Calu3 (cell line): Measurements from ENCODE around the gene LRRC38. TPM values are rescaled to one million over a fixed set of nuclear protein-coding genes. Genes with fewer than 3 reads are reported as not detected.

Experiments
- BruUV-seq: library from RNA; stranded (reverse); fragments of 400-500 nt; replicated peaks from 2 replicates; lab custom pipeline; 2021; lab: Mats Ljungman, UMichigan
- CTCF ChIA-PET: fragments of 300-600 bp; sonication (Branson Sonifier 250); formaldehyde crosslinking; loops from one replicate; lab custom pipeline; 2022; ENCODE audit warnings: antibody characterized with exemption; lab: Charles Lee
- DNase-seq: peaks from one replicate; pipeline ENCODE4 v3.0.0; 2022
- H3K27ac Mint-ChIP-seq: one replicate; pipeline ENCODE4 v1.8.0; 2022; ENCODE audit warnings: mixed read lengths; ENCODE audit not compliant: unreplicated experiment
- H3K27me3 Mint-ChIP-seq: one replicate; pipeline ENCODE4 v1.8.0; 2022; ENCODE audit warnings: mixed read lengths; ENCODE audit not compliant: unreplicated experiment
- H3K36me3 Mint-ChIP-seq: one replicate; pipeline ENCODE4 v1.8.0; 2022; ENCODE audit warnings: mild to moderate bottlenecking, moderate library complexity, mixed read lengths; ENCODE audit not compliant: insufficient read depth, unreplicated experiment
- H3K4me1 Mint-ChIP-seq: one replicate; pipeline ENCODE4 v1.8.0; 2022; ENCODE audit warnings: mild to moderate bottlenecking, low read depth, mixed read lengths; ENCODE audit not compliant: unreplicated experiment
- H3K4me3 Mint-ChIP-seq: one replicate; pipeline ENCODE4 v1.8.0; 2022; ENCODE audit warnings: mild to moderate bottlenecking, low read depth, moderate library complexity, mixed read lengths; ENCODE audit not compliant: unreplicated experiment
- H3K9me3 Mint-ChIP-seq: one replicate; pipeline ENCODE4 v1.8.0; 2022; ENCODE audit warnings: low read depth, mixed read lengths; ENCODE audit not compliant: unreplicated experiment
- intact Hi-C: fragments of 100-400 bp; cut with micrococcal nuclease; formaldehyde crosslinking; loops from one replicate; pipeline ENCODE4 v1.10.0; 2022; ENCODE audit not compliant: unreplicated experiment
- total RNA-seq: library from RNA; stranded (reverse); gene quantifications from 2 replicates; pipeline ENCODE4 v1.2.3, GENCODE V29; 2022
- TF ChIP-seq, protein P1 (sequence below): fragments of 200-600 bp; IDR thresholded peaks from one replicate; pipeline ENCODE4 v1.8.0; 2022; ENCODE audit warnings: antibody characterized with exemption; ENCODE audit not compliant: unreplicated experiment

The LRRC38 gene
- total RNA-seq, 1 experiment from 2014 or later = not detected

DNA sequence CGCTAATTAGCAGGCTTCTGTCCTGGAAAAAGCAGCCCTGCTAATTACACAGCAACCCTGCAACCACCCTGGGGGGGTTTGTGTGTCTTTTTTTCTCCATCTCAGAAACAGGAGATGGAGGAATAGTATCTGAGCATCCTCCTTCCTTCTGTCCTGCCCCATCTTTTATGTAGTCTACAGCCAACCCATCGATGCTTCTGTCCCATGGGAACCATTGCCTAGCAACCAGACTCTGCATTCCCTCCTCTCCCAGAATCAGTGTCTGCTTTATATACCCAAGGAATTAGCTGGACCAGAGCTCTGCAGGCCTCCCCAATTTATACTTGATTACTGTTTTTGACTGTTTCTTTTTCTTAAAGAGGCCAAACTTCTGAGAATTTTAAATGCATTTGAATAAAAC, 35.1 kb downstream of the LRRC38 start:
- H3K27ac Mint-ChIP-seq = no peak overlapping the region
- peaks cover 7% of the 10 kb centered on the region for H3K9me3 Mint-ChIP-seq
- TF ChIP-seq, protein P1, sequence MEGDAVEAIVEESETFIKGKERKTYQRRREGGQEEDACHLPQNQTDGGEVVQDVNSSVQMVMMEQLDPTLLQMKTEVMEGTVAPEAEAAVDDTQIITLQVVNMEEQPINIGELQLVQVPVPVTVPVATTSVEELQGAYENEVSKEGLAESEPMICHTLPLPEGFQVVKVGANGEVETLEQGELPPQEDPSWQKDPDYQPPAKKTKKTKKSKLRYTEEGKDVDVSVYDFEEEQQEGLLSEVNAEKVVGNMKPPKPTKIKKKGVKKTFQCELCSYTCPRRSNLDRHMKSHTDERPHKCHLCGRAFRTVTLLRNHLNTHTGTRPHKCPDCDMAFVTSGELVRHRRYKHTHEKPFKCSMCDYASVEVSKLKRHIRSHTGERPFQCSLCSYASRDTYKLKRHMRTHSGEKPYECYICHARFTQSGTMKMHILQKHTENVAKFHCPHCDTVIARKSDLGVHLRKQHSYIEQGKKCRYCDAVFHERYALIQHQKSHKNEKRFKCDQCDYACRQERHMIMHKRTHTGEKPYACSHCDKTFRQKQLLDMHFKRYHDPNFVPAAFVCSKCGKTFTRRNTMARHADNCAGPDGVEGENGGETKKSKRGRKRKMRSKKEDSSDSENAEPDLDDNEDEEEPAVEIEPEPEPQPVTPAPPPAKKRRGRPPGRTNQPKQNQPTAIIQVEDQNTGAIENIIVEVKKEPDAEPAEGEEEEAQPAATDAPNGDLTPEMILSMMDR = no peak
- H3K4me3 Mint-ChIP-seq = no peak overlapping the region
- intact Hi-C loops = no loop called here
- CTCF ChIA-PET = no interaction called here
- no peaks in the 10 kb centered on the region for H3K27me3 Mint-ChIP-seq
- no peaks in the 10 kb centered on the region for H3K4me1 Mint-ChIP-seq
- DNase-seq = no peak
- BruUV-seq = no TSS peak
- H3K36me3 Mint-ChIP-seq = no peaks in the 10 kb centered on the region

DNA sequence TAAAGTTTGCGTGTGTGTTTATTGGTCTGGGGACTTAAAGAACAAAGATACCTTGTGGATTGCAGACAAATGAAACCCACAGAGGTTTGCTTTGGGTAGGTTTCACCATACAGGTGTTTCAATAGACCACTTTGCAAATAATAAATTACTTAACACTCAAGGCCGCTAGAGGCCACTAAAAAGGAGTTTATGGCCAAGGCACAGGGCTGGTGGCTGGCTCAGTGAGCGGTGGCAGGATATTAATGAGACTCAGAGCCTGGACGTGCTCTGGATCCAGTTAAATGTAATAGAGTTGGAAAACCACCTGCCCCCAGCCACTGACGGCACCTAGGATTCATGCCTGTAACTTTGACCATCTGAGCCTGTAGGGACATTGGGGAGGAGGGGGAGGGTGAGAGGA, 44.5 kb downstream of the LRRC38 start:
- Mint-ChIP-seq H3K36me3 (no peaks in the 10 kb centered on the region), H3K4me1 (no peaks in the 10 kb centered on the region), H3K9me3 (peaks cover 9% of the 10 kb centered on the region), H3K27ac (no peak overlapping the region), H3K4me3 (no peak overlapping the region), H3K27me3 (no peaks in the 10 kb centered on the region)
- no peak for DNase-seq
- CTCF ChIA-PET = no interaction called here
- BruUV-seq = no TSS peak
- TF ChIP-seq, protein P1 = no peak
- intact Hi-C loops = no loop called here

DNA sequence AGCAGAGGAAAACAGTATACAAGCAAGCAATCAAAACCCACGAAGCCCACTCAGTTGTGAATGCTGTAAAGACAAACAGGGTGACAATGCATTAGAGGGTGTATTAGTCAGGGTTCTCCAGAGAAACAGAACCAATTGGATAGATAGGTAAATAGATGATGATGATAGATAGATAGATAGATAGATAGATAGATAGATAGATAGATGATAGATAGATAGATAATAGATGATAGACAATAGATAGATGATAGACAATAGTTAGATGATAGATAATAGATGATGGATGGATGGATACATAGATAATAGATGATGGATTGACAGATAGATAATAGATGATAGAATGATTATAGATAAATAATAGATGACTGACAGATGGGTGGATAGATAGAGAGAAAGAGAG, 48.3 kb downstream of the LRRC38 start:
- TF ChIP-seq, protein P1 = no peak
- no peak for DNase-seq
- CTCF ChIA-PET = no interaction called here
- Mint-ChIP-seq H3K9me3 (peaks cover 5% of the 10 kb centered on the region), H3K4me3 (no peak overlapping the region), H3K36me3 (no peaks in the 10 kb centered on the region), H3K4me1 (no peaks in the 10 kb centered on the region), H3K27ac (no peak overlapping the region), H3K27me3 (no peaks in the 10 kb centered on the region)
- BruUV-seq = no TSS peak
- intact Hi-C loops = no loop called here

DNA sequence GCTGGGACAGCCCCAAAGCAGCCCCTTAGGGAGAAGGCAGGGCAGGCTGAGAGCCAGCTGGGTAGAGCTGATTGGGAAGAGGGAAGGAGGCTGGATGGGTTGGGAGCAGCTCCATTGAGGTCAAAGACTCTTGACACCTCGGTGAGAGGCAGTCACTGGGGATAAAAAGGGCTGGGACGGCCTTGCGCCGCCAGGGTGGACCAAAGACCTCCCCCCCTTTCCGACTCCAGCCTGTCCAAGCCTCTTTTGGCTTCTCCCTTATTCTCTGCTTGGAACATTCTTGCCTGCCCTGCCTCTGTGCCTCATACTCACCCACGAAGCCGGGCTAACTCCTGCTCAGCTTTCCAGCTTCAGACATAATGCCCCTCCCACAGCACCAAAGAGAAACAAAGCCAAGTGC, 51.1 kb downstream of the LRRC38 start:
- Mint-ChIP-seq H3K36me3 (no peaks in the 10 kb centered on the region), H3K9me3 (peaks cover 5% of the 10 kb centered on the region), H3K27ac (no peak overlapping the region), H3K4me1 (no peaks in the 10 kb centered on the region), H3K4me3 (no peak overlapping the region), H3K27me3 (no peaks in the 10 kb centered on the region)
- no TSS peak for BruUV-seq
- intact Hi-C loops = no loop called here
- TF ChIP-seq, protein P1 = no peak
- DNase-seq = no peak
- CTCF ChIA-PET = no interaction called here
